ENCODE data around the gene SEC11C.

DNA sequence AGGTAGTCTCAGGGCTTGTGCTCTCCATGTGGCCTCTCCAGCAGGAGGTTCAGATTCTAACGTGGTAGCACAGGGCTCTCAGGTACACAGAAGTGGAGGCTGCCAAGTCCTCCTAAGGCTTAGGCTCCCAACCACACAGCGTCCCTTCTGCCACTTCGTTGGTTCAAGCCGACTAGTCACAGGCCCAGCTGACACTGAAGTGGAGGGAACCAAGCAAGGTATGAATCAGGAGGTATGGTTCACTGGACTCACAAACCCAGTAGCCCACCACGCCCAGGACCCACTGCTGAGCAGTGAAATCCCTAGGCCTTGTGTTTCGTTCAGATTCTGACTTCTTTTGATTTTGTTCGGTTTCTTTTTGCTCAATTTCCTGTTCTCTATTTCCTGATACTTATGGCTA lies 46.0 kb upstream of the SEC11C start:
- TF ChIP-seq, protein P1, sequence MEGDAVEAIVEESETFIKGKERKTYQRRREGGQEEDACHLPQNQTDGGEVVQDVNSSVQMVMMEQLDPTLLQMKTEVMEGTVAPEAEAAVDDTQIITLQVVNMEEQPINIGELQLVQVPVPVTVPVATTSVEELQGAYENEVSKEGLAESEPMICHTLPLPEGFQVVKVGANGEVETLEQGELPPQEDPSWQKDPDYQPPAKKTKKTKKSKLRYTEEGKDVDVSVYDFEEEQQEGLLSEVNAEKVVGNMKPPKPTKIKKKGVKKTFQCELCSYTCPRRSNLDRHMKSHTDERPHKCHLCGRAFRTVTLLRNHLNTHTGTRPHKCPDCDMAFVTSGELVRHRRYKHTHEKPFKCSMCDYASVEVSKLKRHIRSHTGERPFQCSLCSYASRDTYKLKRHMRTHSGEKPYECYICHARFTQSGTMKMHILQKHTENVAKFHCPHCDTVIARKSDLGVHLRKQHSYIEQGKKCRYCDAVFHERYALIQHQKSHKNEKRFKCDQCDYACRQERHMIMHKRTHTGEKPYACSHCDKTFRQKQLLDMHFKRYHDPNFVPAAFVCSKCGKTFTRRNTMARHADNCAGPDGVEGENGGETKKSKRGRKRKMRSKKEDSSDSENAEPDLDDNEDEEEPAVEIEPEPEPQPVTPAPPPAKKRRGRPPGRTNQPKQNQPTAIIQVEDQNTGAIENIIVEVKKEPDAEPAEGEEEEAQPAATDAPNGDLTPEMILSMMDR (IDR thresholded peaks at IDR 0.05): no peak
- TF ChIP-seq POLR2A (IDR thresholded peaks at IDR 0.05) (no peak), POLR2AphosphoS5 (IDR thresholded peaks at IDR 0.05) (no peak)

Measured in breast epithelium (tissue), 3 donors.